Urothelium cell line (cell line): ENCODE results near the gene TMUB2.
A peak's percentile ranks its signal among the peaks of the same experiment; 100 is the strongest.

ENCODE experiments used
- DNase-seq: peaks from one replicate; pipeline ENCODE4 v3.0.0; 2011; ENCODE audit warnings: low spot score, mixed read lengths
- FAIRE-seq: peaks from 2 replicates; lab custom pipeline; 2011; peaks lifted over from hg19 to GRCh38; lab: Jason Lieb, UNC

The TMUB2 gene

GRCh38 chr17:44176257-44176656 lies 10.5 kb upstream of the TMUB2 start:
- FAIRE-seq, result no peak
- no peak for DNase-seq

GRCh38 chr17:44176671-44177501 lies 9.9 kb upstream of the TMUB2 start:
- DNase-seq (no peak), FAIRE-seq (no peak)

- FAIRE-seq (no peak), DNase-seq (no peak)
Measured at GRCh38 chr17:44177640-44178039, 9.1 kb upstream of the TMUB2 start.

GRCh38 chr17:44178133-44178532 lies 8.6 kb upstream of the TMUB2 start:
- FAIRE-seq, result no peak
- no peak for DNase-seq

- FAIRE-seq (no peak), DNase-seq (no peak)
Measured at GRCh38 chr17:44183024-44183423, 3.7 kb upstream of the TMUB2 start.

- FAIRE-seq, result no peak
Measured at GRCh38 chr17:44184212-44184810, 2.5 kb upstream of the TMUB2 start.

GRCh38 chr17:44187131-44187899 lies 543 bp downstream of the TMUB2 start:
- DNase-seq, result no peak
- no peak for FAIRE-seq

More at GRCh38 chr17:44184212-44184810, 2.5 kb upstream of the TMUB2 start:
- DNase-seq, result no peak

- no peak for DNase-seq
- FAIRE-seq, result no peak
Measured at GRCh38 chr17:44188576-44189403, 2.0 kb downstream of the TMUB2 start.

GRCh38 chr17:44190481-44190880 lies 3.7 kb downstream of the TMUB2 start:
- no peak for FAIRE-seq

GRCh38 chr17:44191369-44191768 lies 4.6 kb downstream of the TMUB2 start:
- FAIRE-seq, result no peak
- no peak for DNase-seq

More at GRCh38 chr17:44190481-44190880, 3.7 kb downstream of the TMUB2 start:
- DNase-seq, result no peak

GRCh38 chr17:44191941-44192496 lies 5.2 kb downstream of the TMUB2 start:
- FAIRE-seq, result no peak
- no peak for DNase-seq

GRCh38 chr17:44192750-44193149 lies 6.0 kb downstream of the TMUB2 start:
- FAIRE-seq (peak; percentile 52), DNase-seq (no peak)

GRCh38 chr17:44193326-44194084 lies 6.7 kb downstream of the TMUB2 start:
- no peak for DNase-seq
- no peak for FAIRE-seq

GRCh38 chr17:44197107-44197506 lies 10.3 kb downstream of the TMUB2 start:
- DNase-seq (no peak), FAIRE-seq (no peak)

GRCh38 chr17:44197980-44198720 lies 11.4 kb downstream of the TMUB2 start:
- FAIRE-seq, result no peak
- DNase-seq, result peak; percentile 52

- FAIRE-seq, result no peak
- peak; percentile 88 for DNase-seq
Measured at GRCh38 chr17:44198721-44199552, 12.2 kb downstream of the TMUB2 start.

GRCh38 chr17:44199553-44200477 lies 13.0 kb downstream of the TMUB2 start, which contains the start of gene ATXN7L3:
Gene ATXN7L3, minus strand, starts transcription at chr17:44199884. Its CDS starts 1,814 bp downstream, at chr17:44198070.
- peak; percentile 99 for DNase-seq
- peak; percentile 86 for FAIRE-seq
